Stimulated activated CD4-positive, alpha-beta T cell treated with anti-CD3 and anti-CD28 coated beads, Interleukin-4, amount 100 ng/mL, for 48 hours (primary cell): ENCODE measurements around the gene HOXA1.

ENCODE experiments used
- DNase-seq, 2 donors: peaks; one replicate each; pipeline ENCODE4 v3.0.0-alpha.2; 2020; ENCODE audit warnings: low read depth in 2 of 2

Gene HOXA1

GRCh38 chr7:27095897-27096767 is at the start of gene HOXA1:
Gene HOXA1, minus strand, starts transcription at chr7:27096000. Its CDS starts 88 bp downstream, at chr7:27095912.
- DNase-seq = peak; percentile 52 to 66

GRCh38 chr7:27145165-27145913 is 49.5 kb upstream of the HOXA1 start:
- DNase-seq = no peak

- no peak for DNase-seq
These were observed 49.0 kb upstream of the HOXA1 start for GRCh38 chr7:27144781-27145164.

- no peak for DNase-seq
These were observed 48.4 kb upstream of the HOXA1 start for GRCh38 chr7:27143950-27144780.

- no peak for DNase-seq
These were observed 47.5 kb upstream of the HOXA1 start, which contains the start of gene HOXA5 for GRCh38 chr7:27143023-27143949. Gene HOXA5, minus strand, starts transcription at chr7:27143681. Its CDS starts 74 bp downstream, at chr7:27143607.

GRCh38 chr7:27142580-27143022 is 46.8 kb upstream of the HOXA1 start:
- no peak for DNase-seq

GRCh38 chr7:27141923-27142579 is 46.3 kb upstream of the HOXA1 start:
- DNase-seq = no peak

GRCh38 chr7:27141137-27141922 is 45.5 kb upstream of the HOXA1 start:
- no peak for DNase-seq

GRCh38 chr7:27140126-27140857 is 44.5 kb upstream of the HOXA1 start:
- DNase-seq = no peak

GRCh38 chr7:27139334-27140125 is 43.7 kb upstream of the HOXA1 start:
- no peak for DNase-seq

GRCh38 chr7:27138985-27139333 is 43.2 kb upstream of the HOXA1 start:
- DNase-seq = no peak

- no peak for DNase-seq
These were observed 42.7 kb upstream of the HOXA1 start for GRCh38 chr7:27138472-27138871.

GRCh38 chr7:27137640-27138315 is 42.0 kb upstream of the HOXA1 start:
- no peak for DNase-seq

- DNase-seq = no peak
These were observed 38.6 kb upstream of the HOXA1 start for GRCh38 chr7:27134392-27134791.

GRCh38 chr7:27133409-27134231 is 37.8 kb upstream of the HOXA1 start:
- DNase-seq = no peak

- DNase-seq = no peak
These were observed 37.2 kb upstream of the HOXA1 start for GRCh38 chr7:27132978-27133377.

GRCh38 chr7:27132214-27132613 is 36.4 kb upstream of the HOXA1 start:
- DNase-seq = no peak
